Measurements from ENCODE around the gene FAM171A1. TPM values are rescaled to one million over a fixed set of nuclear protein-coding genes. Genes with fewer than 3 reads are reported as not detected.
"Not testable (repeated sequence)": the region's sequence is repeated elsewhere in the genome, so short reads cannot be mapped to it uniquely, and the experiment has no call there.

The FAM171A1 gene
- total RNA-seq, 1 experiment from 2014 or later, result 14.8 TPM

DNA sequence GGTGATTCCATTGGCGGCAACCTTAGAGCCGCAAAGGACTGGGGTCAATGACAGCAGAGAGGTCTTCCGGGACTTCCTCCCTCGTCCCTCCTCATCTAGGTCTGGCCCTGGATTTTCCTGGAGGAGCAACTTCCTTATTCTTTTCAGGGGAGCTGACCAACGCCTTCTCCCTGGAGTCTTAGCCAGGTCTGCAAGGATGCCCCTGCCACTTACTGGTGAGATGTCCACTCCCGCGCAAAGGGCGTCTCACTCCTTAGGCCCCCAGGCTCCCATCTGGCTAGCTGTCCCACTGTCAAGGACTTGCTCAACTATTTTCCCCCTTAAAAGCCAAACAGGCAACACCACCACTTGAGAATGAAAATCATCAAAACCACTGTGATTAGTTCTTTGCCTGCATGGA is 160.6 kb downstream of the FAM171A1 start:
- no peak for DNase-seq (ENCODE audit: low spot score)

DNA sequence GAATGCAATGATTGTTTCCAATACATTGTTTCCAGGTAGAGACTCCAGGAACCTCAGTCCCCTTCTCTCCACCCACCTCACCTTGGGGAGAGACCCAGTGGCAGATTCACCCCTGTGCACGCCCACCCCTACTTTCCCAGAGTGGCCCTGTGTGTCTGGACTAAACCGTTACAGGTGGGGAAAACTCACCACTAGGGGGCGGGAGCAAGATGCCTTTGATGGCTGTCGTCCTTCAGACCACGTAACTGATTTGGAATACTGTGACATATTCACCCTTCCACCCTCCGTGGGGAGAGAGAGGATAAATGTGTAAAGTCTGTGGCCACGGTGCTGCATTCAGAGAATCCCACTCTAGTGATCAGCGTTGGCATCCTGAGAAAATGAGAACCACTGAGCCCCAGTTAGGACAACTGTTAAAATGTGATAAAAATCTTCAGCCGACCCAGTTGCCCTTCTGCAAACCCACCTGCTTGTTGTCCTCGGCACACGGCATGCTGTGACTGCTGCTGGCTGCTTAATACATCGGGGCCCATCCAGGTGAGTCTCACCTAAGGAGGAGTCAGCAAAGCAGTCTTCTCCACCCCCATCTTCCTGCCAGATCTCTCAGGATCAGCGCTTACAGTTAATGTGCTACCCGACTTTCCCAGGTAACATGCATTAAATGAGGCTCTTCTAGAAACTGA is 161.1 kb downstream of the FAM171A1 start:
- DNase-seq (ENCODE audit: low spot score), result peak; percentile 46

DNA sequence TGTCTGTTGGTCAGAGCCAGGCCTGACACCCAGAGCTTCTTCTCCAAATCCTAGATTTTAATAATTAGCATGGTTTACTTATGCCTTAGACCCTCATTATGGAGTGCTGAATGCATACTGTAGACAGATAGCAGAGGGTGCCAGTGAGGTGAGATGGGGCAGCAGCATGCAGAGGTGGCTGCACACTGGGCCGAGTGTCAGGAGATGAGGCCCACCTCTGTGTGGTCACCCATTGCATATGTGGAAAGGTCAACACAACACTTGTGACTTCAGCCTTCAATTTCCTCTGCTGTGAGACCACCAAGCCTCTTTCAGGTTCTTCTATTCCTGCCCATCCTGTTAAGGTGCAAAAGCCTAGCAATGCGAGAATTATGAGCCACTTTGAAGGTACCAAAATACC is 162.9 kb downstream of the FAM171A1 start:
- no peak for DNase-seq (ENCODE audit: low spot score)

DNA sequence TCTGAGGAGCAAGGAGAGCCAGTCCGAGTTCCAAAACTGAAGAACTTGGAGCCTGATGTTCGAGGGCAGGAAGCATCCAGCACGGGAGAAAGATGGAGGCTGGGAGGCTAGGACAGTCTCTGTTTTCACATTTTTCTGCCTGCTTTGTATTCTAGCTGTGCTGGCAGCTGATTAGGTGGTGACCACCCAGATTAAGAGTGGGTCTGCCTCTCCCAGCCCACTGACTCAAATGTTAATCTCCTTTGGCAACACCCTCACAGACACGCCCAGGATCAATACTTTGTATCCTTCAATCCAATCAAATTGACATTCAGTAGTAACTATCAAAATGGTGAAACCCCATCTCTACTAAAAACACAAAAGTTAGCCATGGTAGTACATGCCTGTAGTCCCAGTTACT is 163.7 kb downstream of the FAM171A1 start:
- not testable (repeated sequence) for DNase-seq (ENCODE audit: low spot score)

- no peak for DNase-seq (ENCODE audit: low spot score)
Measured at GRCh38 chr10:15202639-15203038, 168.4 kb downstream of the FAM171A1 start.

DNA sequence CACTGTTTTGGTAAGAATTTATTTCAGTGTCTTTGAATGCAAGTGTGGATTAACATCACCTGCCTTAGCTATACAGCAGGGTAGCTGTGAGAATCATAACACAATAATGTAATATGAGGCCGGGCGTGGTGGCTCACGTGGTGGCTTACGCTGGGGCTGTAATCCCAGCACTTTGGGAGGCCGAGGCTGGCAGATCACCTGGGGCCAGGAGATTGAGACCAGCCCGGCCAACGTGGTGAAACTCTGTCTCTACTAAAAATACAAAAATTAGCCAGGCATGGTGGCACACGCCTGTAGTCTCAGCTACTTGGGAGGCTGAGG is 168.8 kb downstream of the FAM171A1 start:
- DNase-seq (ENCODE audit: low spot score), result not testable (repeated sequence)

DNA sequence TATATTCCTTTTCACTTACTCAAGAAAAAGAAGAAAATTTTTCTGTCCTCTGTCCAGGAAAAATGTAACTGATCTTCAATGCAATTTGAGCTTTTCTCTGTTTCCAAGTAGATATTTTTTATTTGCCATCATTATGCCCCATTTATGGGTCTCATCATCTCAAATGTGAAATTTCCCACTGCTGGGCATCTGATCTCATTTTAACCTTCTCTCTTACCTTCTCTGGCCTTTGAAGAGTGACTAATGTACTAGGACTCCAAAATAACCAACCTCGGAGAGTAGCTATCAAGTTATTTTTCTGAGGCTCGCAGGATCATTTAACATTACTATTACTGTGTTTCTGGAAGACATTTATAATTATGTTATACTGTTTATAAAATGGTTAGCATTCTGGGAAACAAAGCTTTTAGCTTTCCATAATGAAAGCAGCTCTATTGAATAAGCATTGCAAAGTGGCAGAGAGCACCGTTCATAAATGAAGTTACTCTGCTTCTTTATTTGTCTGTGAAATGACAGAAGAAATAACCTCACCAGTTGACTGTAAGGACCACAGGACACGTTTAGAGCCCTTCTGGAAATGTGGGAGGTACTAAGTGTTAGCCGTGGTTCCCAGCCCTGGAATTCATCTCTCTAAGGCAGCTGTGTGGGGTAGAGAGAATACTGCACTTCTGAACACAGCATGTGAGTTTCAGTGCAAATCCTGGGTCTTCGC is 169.3 kb downstream of the FAM171A1 start:
- peak; percentile 29 for DNase-seq (ENCODE audit: low spot score)

GRCh38 chr10:15200626-15201025 is 170.5 kb downstream of the FAM171A1 start:
- DNase-seq (ENCODE audit: low spot score), result peak; percentile 60

DNA sequence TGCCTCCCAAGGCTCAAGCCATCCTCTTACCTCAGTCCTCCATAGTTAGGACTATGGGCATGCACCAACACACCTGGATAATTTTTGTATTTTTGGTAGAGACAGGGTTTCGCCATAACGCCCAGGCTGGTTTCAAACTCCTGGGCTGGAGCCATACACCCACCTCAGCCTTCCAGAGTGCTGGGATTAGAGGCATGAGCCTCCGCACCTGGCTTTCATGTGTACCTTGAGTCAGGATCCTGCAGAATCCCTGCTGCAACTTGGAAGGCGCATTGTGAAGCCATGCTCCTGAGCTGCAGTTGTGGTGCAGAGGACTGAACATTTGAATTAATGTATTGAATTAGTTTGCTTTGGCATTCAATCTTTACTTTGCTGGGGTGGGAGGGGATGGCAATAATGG is 173.2 kb downstream of the FAM171A1 start:
- no peak for DNase-seq (ENCODE audit: low spot score)

DNA sequence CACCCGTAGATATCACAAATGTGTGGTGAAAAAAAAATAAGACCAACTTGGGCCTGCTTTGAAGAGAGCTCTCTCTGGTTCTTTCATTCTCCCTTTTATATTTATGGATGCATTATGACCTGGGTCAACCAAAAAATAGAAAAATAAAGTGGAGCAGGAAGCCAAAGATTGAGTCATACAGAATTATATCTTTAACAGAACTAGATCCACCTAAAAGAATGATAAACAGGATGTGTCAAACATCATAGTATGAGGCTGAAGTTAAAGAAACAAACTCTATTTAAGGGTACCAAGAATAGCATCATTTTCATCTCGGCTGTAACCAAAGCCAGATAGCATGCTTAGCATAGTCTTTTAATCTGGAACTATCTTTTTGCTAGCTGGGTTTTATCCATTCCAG is 173.8 kb downstream of the FAM171A1 start:
- no peak for DNase-seq (ENCODE audit: low spot score)

DNA sequence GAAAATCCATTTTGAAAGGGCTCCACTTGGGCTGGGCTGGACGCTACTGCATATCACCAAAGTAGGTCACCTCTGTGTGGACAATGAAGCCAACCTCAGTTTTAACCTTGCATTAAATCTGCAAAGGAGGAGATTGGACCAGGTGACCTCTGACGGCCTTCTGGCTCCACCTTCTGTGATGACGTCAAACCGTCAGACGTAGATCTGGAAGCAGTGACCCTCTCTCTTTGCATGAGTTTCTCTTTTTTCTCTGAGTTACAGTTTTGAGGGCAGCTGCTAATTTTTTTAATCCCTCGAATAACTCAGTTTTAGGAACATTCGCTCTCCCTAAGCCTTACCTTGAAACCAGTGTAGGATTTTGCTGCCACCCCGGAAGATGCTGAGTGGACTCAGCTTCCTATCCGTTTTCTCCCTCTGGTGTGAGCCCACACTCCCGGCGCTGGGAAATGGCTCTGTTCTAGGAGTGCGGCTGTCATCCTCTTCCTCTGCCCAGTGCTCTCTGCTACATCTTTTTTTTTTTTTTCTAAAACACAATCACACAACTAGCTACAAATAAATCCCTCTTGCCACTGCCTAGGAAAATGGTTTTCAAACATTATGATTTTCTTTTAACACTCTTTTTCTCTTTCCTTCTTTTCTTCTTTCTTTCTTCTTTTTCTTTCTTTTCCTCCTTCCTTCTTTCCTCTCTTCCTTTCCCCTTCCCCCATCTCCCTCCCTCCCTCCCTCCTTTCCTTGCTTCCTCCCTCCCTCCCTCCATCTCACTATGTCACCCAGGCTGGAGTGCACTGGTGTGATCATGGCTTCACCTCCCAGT is 174.9 kb downstream of the FAM171A1 start:
- DNase-seq (ENCODE audit: low spot score), result no peak

- DNase-seq (ENCODE audit: low spot score), result no peak
Measured at GRCh38 chr10:15189133-15189885, 181.8 kb downstream of the FAM171A1 start.

- no peak for DNase-seq (ENCODE audit: low spot score)
Measured at GRCh38 chr10:15188603-15189002, 182.5 kb downstream of the FAM171A1 start.

DNA sequence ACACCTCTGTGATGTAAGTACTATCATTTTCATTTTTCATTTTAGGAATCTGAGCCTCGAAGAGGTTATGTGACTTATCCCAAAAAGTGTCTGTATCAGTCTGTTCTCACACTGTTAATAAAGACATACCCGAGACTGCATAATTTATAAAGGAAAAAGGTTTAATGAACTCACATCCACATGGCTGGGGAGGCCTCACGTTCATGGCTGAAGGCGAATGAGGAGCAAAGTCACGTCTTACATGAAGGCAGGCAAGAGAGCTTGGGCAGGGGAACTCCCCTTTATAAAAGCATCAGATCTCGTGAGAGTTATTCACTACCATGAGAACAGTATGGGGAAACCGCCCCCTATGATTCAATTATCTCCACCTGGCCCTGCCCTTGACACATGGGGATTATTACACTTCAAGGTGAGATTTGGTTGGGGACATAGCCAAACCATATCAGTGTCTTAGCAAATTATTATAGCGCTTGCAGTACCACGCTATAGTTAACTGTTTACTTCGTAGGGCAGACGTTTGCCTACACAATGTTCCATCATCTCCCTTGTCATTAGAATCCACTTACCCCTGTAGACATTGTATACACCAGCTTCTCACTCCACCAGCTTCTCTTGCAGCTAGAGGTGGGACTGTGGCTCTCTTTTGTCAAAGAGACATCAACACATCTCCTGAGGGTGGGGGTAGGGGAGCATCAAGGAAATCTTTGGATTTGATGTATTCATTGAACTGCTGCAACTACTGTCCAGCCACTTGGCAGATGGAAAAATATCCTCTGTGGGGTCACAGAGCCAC is 187.2 kb downstream of the FAM171A1 start:
- DNase-seq (ENCODE audit: low spot score), result no peak

DNA sequence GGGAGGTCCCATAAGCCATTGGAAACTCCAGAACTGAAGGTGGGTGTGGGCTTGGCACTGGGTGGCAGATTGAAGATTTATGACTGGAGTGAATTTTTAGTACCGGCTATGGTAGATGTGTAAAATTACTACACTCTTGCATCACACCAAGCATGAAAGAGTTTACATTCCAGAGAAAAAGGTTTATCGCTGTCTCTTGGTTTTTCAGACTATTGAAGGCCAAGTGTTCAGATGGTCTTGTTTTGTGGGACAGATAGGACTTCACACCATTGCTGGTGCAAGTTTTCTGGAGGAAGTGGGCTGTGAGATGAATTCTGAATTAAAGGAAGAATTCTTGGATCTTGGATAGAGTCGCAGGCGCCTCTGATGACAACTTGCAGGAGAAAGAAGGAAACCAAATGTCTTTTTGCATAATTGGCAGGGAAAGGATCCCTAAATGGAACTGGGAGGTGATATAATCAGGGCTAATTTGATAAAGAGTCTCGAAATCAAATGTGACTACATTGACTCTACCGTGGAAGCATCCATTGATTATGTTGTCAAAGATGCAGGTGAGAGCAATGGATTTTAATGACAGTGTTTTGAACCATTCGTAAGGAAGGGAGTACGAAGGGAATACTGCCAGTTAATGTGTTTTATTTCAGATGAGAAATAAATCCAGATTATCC is 188.4 kb downstream of the FAM171A1 start:
- DNase-seq (ENCODE audit: low spot score), result peak; percentile 23

DNA sequence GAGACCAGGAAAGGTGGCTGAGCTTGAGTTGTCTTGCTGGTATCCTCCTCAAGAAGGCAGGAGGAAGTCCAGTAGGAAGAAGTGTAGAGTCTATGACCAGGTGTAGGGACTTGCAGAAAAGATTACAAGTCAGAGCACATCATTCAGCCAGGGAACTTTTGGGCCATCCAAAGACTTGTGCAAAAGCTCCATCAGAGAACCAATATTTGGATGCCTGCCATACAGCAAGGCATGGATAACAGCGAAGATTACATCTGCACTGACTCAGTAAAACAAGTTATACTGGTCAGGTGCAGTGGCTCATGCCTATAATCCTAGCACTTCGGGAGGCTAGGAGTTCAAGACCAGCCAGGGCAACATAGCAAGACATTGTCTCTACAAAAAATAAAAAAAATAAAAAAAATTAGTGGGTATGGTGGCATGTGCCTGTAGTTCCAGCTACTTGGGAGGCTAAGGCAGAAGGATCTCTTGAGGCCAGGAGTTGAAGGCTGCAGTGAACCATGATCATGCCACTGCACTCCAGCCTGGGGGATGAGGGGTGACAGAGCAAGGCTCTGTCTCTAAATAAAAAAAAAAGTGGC is 189.4 kb downstream of the FAM171A1 start:
- no peak for DNase-seq (ENCODE audit: low spot score)

- peak; percentile 8 for DNase-seq (ENCODE audit: low spot score)
Measured at GRCh38 chr10:15180736-15181135, 190.4 kb downstream of the FAM171A1 start.

DNA sequence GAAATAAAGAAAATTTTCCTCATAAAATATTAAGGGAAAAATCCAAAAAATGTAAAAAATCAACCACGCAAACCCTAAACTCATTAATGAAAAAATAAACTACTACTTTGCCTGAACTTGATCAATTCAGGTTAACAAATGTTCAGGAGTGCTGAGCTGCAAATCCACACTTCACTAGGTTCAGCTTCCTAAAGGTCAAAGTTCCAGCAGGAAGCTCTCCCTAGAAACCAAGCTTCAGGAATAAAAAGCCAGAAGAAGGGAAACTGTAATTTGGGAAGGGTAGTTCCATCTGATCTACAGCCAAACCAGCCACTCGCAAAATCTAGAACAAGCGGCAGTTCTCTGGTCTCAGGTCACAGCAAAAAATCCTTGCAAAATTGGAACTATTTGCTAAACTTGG is 194.8 kb downstream of the FAM171A1 start:
- no peak for DNase-seq (ENCODE audit: low spot score)

GRCh38 chr10:15175587-15175986 is 195.5 kb downstream of the FAM171A1 start:
- no peak for DNase-seq (ENCODE audit: low spot score)

DNA sequence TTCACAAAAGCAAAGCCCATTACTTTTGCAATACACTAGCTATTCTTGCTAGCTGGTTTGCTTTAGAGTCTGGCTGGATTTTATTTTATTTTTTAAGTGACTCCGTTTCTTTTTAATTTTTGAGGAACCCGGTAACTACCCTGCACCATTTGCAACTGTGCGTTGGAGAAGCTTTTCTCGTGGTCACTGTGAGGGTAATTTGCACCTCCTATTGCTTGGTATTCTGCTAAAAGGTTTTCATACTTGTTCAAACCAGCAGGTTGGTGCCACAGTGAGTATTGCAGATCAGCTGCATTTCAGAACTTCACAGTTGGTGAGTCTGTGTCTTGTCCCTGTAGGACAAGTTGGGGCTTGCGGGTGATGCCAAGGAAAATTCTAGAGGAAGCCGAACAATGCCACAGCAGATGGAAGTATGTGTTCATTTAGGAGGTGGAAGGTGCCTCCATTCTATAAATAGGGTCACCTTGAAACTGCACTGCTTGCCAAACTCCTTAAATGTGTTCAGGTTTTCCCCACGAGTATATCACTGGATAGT is 198.7 kb downstream of the FAM171A1 start:
- no peak for DNase-seq (ENCODE audit: low spot score)

All from H4 (cell line).